K562 (cell line): Measurements from ENCODE around the gene CCDC169. TPM values are rescaled to one million over a fixed set of nuclear protein-coding genes. Genes with fewer than 3 reads are reported as not detected.

ENCODE experiments used
- ATAC-seq: fragments of 200-7000 bp; cut with Tn5 transposase; 3 replicates; pipeline ENCODE4 v1.9.1; 2020; ENCODE audit warnings: moderate library complexity
- BruUV-seq: library from RNA; stranded (reverse); fragments of 400-500 nt; replicated peaks from 2 replicates; lab custom pipeline; 2021; lab: Mats Ljungman, UMichigan
- CTCF ChIA-PET: fragments of 300-600 bp; formaldehyde crosslinking; extraction: SDS; loops from one replicate; lab custom pipeline; 2021; ENCODE audit warnings: low intra/inter-chr PET ratio; lab: Yijun Ruan, JAX
- POLR2A ChIA-PET: fragments of 300-600, 350-650 bp; sonication (Branson Sonifier 250); formaldehyde crosslinking; extraction: SDS; loops from one replicate; lab custom pipeline; 2021; ENCODE audit warnings: antibody characterized with exemption, inconsistent platforms; lab: Yijun Ruan, JAX
- DNase-seq, 4 experiments: peaks; one replicate each; pipeline versions ENCODE4 v3.0.0 to v3.0.0-alpha.2; 2011 to 2018; ENCODE audit warnings: low spot score in 3 of 4, mixed read lengths in 3 of 4; ENCODE audit errors: extremely low read depth in 1 of 4
- FAIRE-seq: peaks from 2 replicates; lab custom pipeline; 2011; peaks lifted over from hg19 to GRCh38; lab: Jason Lieb, UNC
- H2AFZ ChIP-seq: 2 replicates; pipeline ENCODE4 v1.6.0; 2011; ENCODE audit warnings: low read depth, low read length, control low read depth, inconsistent platforms
- H3K27ac ChIP-seq: fragments of 200-600 bp; 3 replicates; pipeline ENCODE4 v1.8.0; 2011; ENCODE audit warnings: low read depth, mild to moderate bottlenecking, control low read depth, inconsistent platforms, low read length, moderate library complexity, mixed read lengths; ENCODE audit errors: extremely low read depth
- H3K27me3 ChIP-seq, 2 experiments: fragments of 300-600 bp in 1 of 2; 2 replicates in 1 of 2; 3 replicates in 1 of 2; pipeline versions ENCODE4 v1.6.0 to v1.8.0; 2011; ENCODE audit warnings: inconsistent platforms in 2 of 2, low read length in 2 of 2, mild to moderate bottlenecking in 1 of 2, mixed read lengths in 1 of 2, moderate library complexity in 1 of 2; ENCODE audit not compliant: control insufficient read depth in 2 of 2, insufficient read depth in 2 of 2
- H3K36me3 ChIP-seq: fragments of 300-600 bp; 3 replicates; pipeline ENCODE4 v1.8.0; 2011; ENCODE audit warnings: mild to moderate bottlenecking, low read length, inconsistent platforms; ENCODE audit not compliant: control insufficient read depth, insufficient read depth
- H3K4me1 ChIP-seq, 2 experiments: fragments of 200-600 bp in 1 of 2; replicated peaks in 1 of 2; 2 replicates in 1 of 2; 3 replicates in 1 of 2; pipeline versions ENCODE4 v1.5.1 to v1.8.0; 2011; ENCODE audit warnings: inconsistent platforms in 2 of 2, low read length in 2 of 2, mild to moderate bottlenecking in 1 of 2, mixed read lengths in 1 of 2, moderate library complexity in 1 of 2; ENCODE audit not compliant: control insufficient read depth in 2 of 2, insufficient read depth in 2 of 2
- H3K4me2 ChIP-seq: 2 replicates; pipeline ENCODE4 v1.6.1; 2011; ENCODE audit warnings: low read length, control low read depth, inconsistent platforms, mixed read lengths; ENCODE audit not compliant: insufficient read depth
- H3K4me3 ChIP-seq: fragments of 200-600 bp; sonication (generic), shearing (Covaris generic); 2 replicates; pipeline ENCODE4 v1.5.1; 2016; ENCODE audit warnings: control low read depth, inconsistent platforms
- H3K79me2 ChIP-seq: fragments of 200-600 bp; 3 replicates; pipeline ENCODE4 v1.8.0; 2011; ENCODE audit warnings: low read length, inconsistent platforms; ENCODE audit not compliant: control insufficient read depth, insufficient read depth
- H3K9ac ChIP-seq, 2 experiments: 2 replicates each; pipeline versions ENCODE4 v1.6.0 to v1.6.1; 2011; ENCODE audit warnings: low read depth in 2 of 2, low read length in 2 of 2, control low read depth in 1 of 2, inconsistent platforms in 1 of 2, mild to moderate bottlenecking in 1 of 2, mixed read lengths in 1 of 2; ENCODE audit not compliant: insufficient read depth in 1 of 2
- H3K9me1 ChIP-seq: one replicate; pipeline ENCODE4 v1.6.0; 2011; ENCODE audit warnings: inconsistent platforms, mild to moderate bottlenecking, low read length, moderate library complexity; ENCODE audit not compliant: control insufficient read depth, insufficient read depth
- H3K9me3 ChIP-seq: replicated peaks from 2 replicates; pipeline ENCODE4 v1.5.1; 2011; ENCODE audit warnings: low read depth, low read length, inconsistent platforms; ENCODE audit not compliant: control insufficient read depth, insufficient read depth
- H4K20me1 ChIP-seq: replicated peaks from 2 replicates; pipeline ENCODE4 v1.6.1; 2011; ENCODE audit warnings: low read length, inconsistent platforms, mixed read lengths; ENCODE audit not compliant: control insufficient read depth, insufficient read depth
- ATF2 ChIP-seq: sonication (generic); formaldehyde crosslinking; IDR thresholded peaks from 2 replicates; pipeline ENCODE4 v1.8.1; 2022; ENCODE audit warnings: missing genetic modification reagents
- CEBPB ChIP-seq: fragments of 450-650 bp; IDR thresholded peaks from 2 replicates; pipeline ENCODE4 v1.6.1; 2016; ENCODE audit warnings: missing genetic modification characterization, missing compliant biosample characterization
- CEBPG ChIP-seq, 3 experiments: fragments of 200-800 bp in 1 of 3; sonication (Bioruptor generic) in 1 of 3; sonication (generic) in 1 of 3; formaldehyde crosslinking in 1 of 3; IDR thresholded peaks in 2 of 3; conservative IDR thresholded peaks in 1 of 3; 2 replicates each; pipeline versions ENCODE4 v1.6.1 to v1.8.0; 2016 to 2022; ENCODE audit warnings: missing compliant biosample characterization in 2 of 3, missing genetic modification characterization in 2 of 3, mild to moderate bottlenecking in 1 of 3, missing genetic modification reagents in 1 of 3
- ELK3 ChIP-seq: fragments of 450-650 bp; formaldehyde crosslinking; IDR thresholded peaks from 2 replicates; pipeline ENCODE4 v1.4.0; 2020; ENCODE audit warnings: mild to moderate bottlenecking
- FUS ChIP-seq: fragments of 200-400 bp; formaldehyde crosslinking; optimal IDR thresholded peaks from 2 replicates; pipeline ENCODE3; 2017; ENCODE audit warnings: low read depth, low read length
- HDAC2 ChIP-seq: fragments of 450-650 bp; IDR thresholded peaks from 2 replicates; pipeline ENCODE4 v1.6.1; 2016; ENCODE audit warnings: mild to moderate bottlenecking
- POU5F1 ChIP-seq: fragments of 150-350 bp; IDR thresholded peaks from 2 replicates; pipeline ENCODE4 v1.6.1; 2014; ENCODE audit warnings: borderline replicate concordance, low read length, low read depth, mild to moderate bottlenecking; ENCODE audit not compliant: partially characterized antibody
- RHOXF2B ChIP-seq: fragments of 250-450 bp; sonication (Bioruptor Pico); conservative IDR thresholded peaks from 2 replicates; pipeline ENCODE4 v1.5.1; 2021
- SAFB2 ChIP-seq: fragments of 200-400 bp; formaldehyde crosslinking; IDR thresholded peaks from 2 replicates; pipeline ENCODE4 v1.6.1; 2018; ENCODE audit warnings: borderline replicate concordance, low read length, low read depth, moderate library complexity; ENCODE audit not compliant: severe bottlenecking
- STAT5A ChIP-seq: IDR thresholded peaks from 2 replicates; pipeline ENCODE4 v1.6.1; 2012; ENCODE audit warnings: low read length, inconsistent platforms, borderline replicate concordance
- TFAM ChIP-seq: fragments of 250-450 bp; sonication (Bioruptor Pico); conservative IDR thresholded peaks from 2 replicates; pipeline ENCODE4 v1.5.0; 2021; ENCODE audit warnings: mild to moderate bottlenecking, moderate library complexity
- THRAP3 ChIP-seq: fragments of 450-650 bp; IDR thresholded peaks from 2 replicates; pipeline ENCODE4 v1.6.1; 2016; ENCODE audit warnings: mild to moderate bottlenecking, inconsistent platforms, borderline replicate concordance
- ZBTB8A ChIP-seq: fragments of 450-650 bp; IDR thresholded peaks from 2 replicates; pipeline ENCODE4 v1.6.1; 2018; ENCODE audit warnings: mild to moderate bottlenecking, moderate library complexity; ENCODE audit not compliant: partially characterized antibody
- ZNF197 ChIP-seq: fragments of 200-800 bp; sonication (Bioruptor generic); IDR thresholded peaks from 2 replicates; pipeline ENCODE4 v1.6.1; 2016; ENCODE audit warnings: low read depth, missing genetic modification characterization, missing compliant biosample characterization
- ZNF316 ChIP-seq: fragments of 450-650 bp; IDR thresholded peaks from 2 replicates; pipeline ENCODE4 v1.6.1; 2016
- ZNF76 ChIP-seq: fragments of 250-450 bp; sonication (Bioruptor Pico); IDR thresholded peaks from 2 replicates; pipeline ENCODE4 v1.4.0; 2020; ENCODE audit warnings: mild to moderate bottlenecking, moderate library complexity, borderline replicate concordance
- WGBS: fragments of 100-300 bp; shearing (Covaris generic); methylation state at CpG from one replicate; pipeline ENCODE4 v1.1.6; 2016; ENCODE audit warnings: low coverage, mixed read lengths; ENCODE audit not compliant: insufficient coverage; ENCODE audit errors: missing lambda C conversion rate; 5-methylcytosine and 5-hydroxymethylcytosine counted together
- in situ Hi-C: fragments of 300-500 bp; cut with MboI; formaldehyde crosslinking; loops from 4 replicates; pipeline ENCODE4 v1.15.0; 2018; ENCODE audit warnings: inconsistent platforms, mixed read lengths
- intact Hi-C: fragments of 100-400 bp; cut with micrococcal nuclease; formaldehyde crosslinking; loops from 2 replicates; pipeline ENCODE4 v1.14.2; 2022
- polyA plus RNA-seq, 8 experiments: library from polyadenylated mRNA; depleted of rRNA in 4 of 8; stranded (reverse) in 5 of 8; unstranded in 3 of 8; fragments of >200 nt; fragmentation: Nextera tagmentation in 2 of 8; fragmentation: Illumina TruSeq in 1 of 8; extraction: Ambion mirVana in 2 of 8; extraction: Trizol in 1 of 8; gene quantifications; 2 replicates each; pipeline versions ENCODE4 v1.2.1 to v1.2.3, GENCODE V29; 2011 to 2014; ENCODE audit warnings: inconsistent platforms in 1 of 8, missing spikeins in 1 of 8
- total RNA-seq, 7 experiments: library from RNA; depleted of rRNA in 6 of 7; stranded (reverse); fragments of >200 nt in 6 of 7; fragmentation: Illumina TruSeq in 2 of 7; extraction: Trizol in 2 of 7; gene quantifications; 2 replicates each; pipeline versions ENCODE4 v1.2.1 to v1.2.3, GENCODE V29; 2011 to 2021; ENCODE audit warnings: low replicate concordance in 1 of 7
- TF ChIP-seq, protein P1 (sequence below): sonication (generic); formaldehyde crosslinking; IDR thresholded peaks from 2 replicates; pipeline ENCODE4 v1.8.0; 2022; ENCODE audit warnings: mild to moderate bottlenecking, missing genetic modification reagents
- TF ChIP-seq, protein P2 (sequence below): fragments of 450-650 bp; conservative IDR thresholded peaks from 2 replicates; pipeline ENCODE4 v1.6.1; 2016; ENCODE audit warnings: missing genetic modification characterization, low read depth, mild to moderate bottlenecking, control low read depth, missing compliant biosample characterization

The CCDC169 gene
- total and polyA plus RNA-seq, 9 of the 15 experiments (the other 6 are each of a cell fraction or from before 2014, with no cell fraction given), result 6.8 to 22.0 (median 12.4) TPM

GRCh38 chr13:36217456-36217855 lies 80.2 kb downstream of the CCDC169 start:
- WGBS, result 32% methylated on average over 3 of the region's 3 CpGs
- ChIA-PET POLR2A (no interaction called here), CTCF (no interaction called here)
- TF ChIP-seq TFAM (no peak), ZBTB8A (no peak), POU5F1 (no peak), RHOXF2B (CRISPR knock-in tag) (no peak), ZNF76 (no peak), ZNF316 (no peak), HDAC2 (no peak), ATF2 (CRISPR knock-in tag) (no peak), ELK3 (CRISPR knock-in tag) (no peak), THRAP3 (no peak), FUS (no peak), ZNF197 (CRISPR knock-in tag) (no peak), SAFB2 (no peak), STAT5A (no peak), CEBPG (CRISPR knock-in tag; IDR thresholded peaks at IDR 0.05) (no peak), CEBPG (tag; conservative IDR thresholded peaks at IDR 0.05 in 1 of 2, IDR thresholded peaks at IDR 0.05 in 1 of 2) (no peak), CEBPB (tag) (no peak)
- TF ChIP-seq, protein P1, sequence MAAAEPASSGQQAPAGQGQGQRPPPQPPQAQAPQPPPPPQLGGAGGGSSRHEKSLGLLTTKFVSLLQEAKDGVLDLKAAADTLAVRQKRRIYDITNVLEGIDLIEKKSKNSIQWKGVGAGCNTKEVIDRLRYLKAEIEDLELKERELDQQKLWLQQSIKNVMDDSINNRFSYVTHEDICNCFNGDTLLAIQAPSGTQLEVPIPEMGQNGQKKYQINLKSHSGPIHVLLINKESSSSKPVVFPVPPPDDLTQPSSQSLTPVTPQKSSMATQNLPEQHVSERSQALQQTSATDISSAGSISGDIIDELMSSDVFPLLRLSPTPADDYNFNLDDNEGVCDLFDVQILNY, result no peak
- TF ChIP-seq, protein P2, sequence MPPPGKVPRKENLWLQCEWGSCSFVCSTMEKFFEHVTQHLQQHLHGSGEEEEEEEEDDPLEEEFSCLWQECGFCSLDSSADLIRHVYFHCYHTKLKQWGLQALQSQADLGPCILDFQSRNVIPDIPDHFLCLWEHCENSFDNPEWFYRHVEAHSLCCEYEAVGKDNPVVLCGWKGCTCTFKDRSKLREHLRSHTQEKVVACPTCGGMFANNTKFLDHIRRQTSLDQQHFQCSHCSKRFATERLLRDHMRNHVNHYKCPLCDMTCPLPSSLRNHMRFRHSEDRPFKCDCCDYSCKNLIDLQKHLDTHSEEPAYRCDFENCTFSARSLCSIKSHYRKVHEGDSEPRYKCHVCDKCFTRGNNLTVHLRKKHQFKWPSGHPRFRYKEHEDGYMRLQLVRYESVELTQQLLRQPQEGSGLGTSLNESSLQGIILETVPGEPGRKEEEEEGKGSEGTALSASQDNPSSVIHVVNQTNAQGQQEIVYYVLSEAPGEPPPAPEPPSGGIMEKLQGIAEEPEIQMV (tag), result no peak
- FAIRE-seq, result no peak
- Histone ChIP-seq H3K27ac (no peak overlapping the region), H3K4me3 (no peak overlapping the region), H3K9ac (no peak overlapping the region), H3K36me3 (no peaks in the 10 kb centered on the region), H3K79me2 (peaks cover 2% of the 10 kb centered on the region; the same call in 2 of the 3 replicates), H2AFZ (no peak overlapping the region), H3K4me2 (no peak overlapping the region), H3K27me3 (no peaks in the 10 kb centered on the region), H3K9me1 (no peaks in the 10 kb centered on the region), H3K4me1 (peaks cover 0 to 8% of the 10 kb centered on the region in 2 experiments; a peak in 2 of 5 replicates), H3K9me3 (no peaks in the 10 kb centered on the region), H4K20me1 (no peaks in the 10 kb centered on the region)
- no peak for ATAC-seq
- BruUV-seq, result no TSS peak
- intact Hi-C loops (no loop called here), in situ Hi-C loops (no loop called here)
- DNase-seq, result no peak
